HepG2 (cell line): ENCODE measurements around the gene KCTD6. TPM values are rescaled to one million over a fixed set of nuclear protein-coding genes. Genes with fewer than 3 reads are reported as not detected.

Source experiments
- ADNP ChIP-seq: sonication (generic); formaldehyde crosslinking; IDR thresholded peaks from 2 replicates; pipeline ENCODE4 v1.4.0; 2020; ENCODE audit warnings: missing genetic modification reagents
- ELF3 ChIP-seq: IDR thresholded peaks from 2 replicates; pipeline ENCODE4 v1.6.1; 2016; ENCODE audit warnings: missing genetic modification reagents, missing compliant biosample characterization
- HMG20B ChIP-seq: conservative IDR thresholded peaks from 2 replicates; pipeline ENCODE4 v1.6.1; 2016; ENCODE audit warnings: missing genetic modification reagents, missing compliant biosample characterization
- HOMEZ ChIP-seq: IDR thresholded peaks from 2 replicates; pipeline ENCODE4 v1.6.1; 2016; ENCODE audit warnings: low read depth
- JUNB ChIP-seq: sonication (generic); formaldehyde crosslinking; IDR thresholded peaks from 2 replicates; pipeline ENCODE4 v1.8.0; 2022; ENCODE audit warnings: missing genetic modification reagents, mild to moderate bottlenecking, borderline replicate concordance
- MTERF4 ChIP-seq: sonication (generic); formaldehyde crosslinking; IDR thresholded peaks from 2 replicates; pipeline ENCODE4 v1.8.0; 2023; ENCODE audit warnings: mild to moderate bottlenecking, missing genetic modification reagents
- NBN ChIP-seq: fragments of 450-650 bp; conservative IDR thresholded peaks from 2 replicates; pipeline ENCODE4 v1.6.1; 2017
- NCOR1 ChIP-seq: fragments of 200-600 bp; sonication (generic); IDR thresholded peaks from 2 replicates; pipeline ENCODE4 v1.7.0; 2017; ENCODE audit warnings: antibody characterized with exemption, low read length, borderline replicate concordance
- NRL ChIP-seq: sonication (generic); formaldehyde crosslinking; IDR thresholded peaks from 2 replicates; pipeline ENCODE4 v1.5.0; 2020; ENCODE audit warnings: missing genetic modification reagents, mild to moderate bottlenecking, moderate library complexity, borderline replicate concordance
- PHF21A ChIP-seq: sonication (generic); formaldehyde crosslinking; IDR thresholded peaks from 2 replicates; pipeline ENCODE4 v1.5.0; 2020; ENCODE audit warnings: mild to moderate bottlenecking, missing genetic modification reagents
- STAT5B ChIP-seq: sonication (generic); formaldehyde crosslinking; IDR thresholded peaks from 2 replicates; pipeline ENCODE4 v1.4.0; 2020; ENCODE audit warnings: missing genetic modification reagents
- WIZ ChIP-seq: sonication (generic); formaldehyde crosslinking; IDR thresholded peaks from 2 replicates; pipeline ENCODE4 v1.5.1; 2020; ENCODE audit warnings: mild to moderate bottlenecking, missing genetic modification reagents
- ZFP1 ChIP-seq: IDR thresholded peaks from 2 replicates; pipeline ENCODE4 v1.6.1; 2016
- ZNF446 ChIP-seq: sonication (generic); formaldehyde crosslinking; IDR thresholded peaks from 2 replicates; pipeline ENCODE4 v1.5.0; 2020; ENCODE audit warnings: mild to moderate bottlenecking, missing genetic modification reagents
- ZNF580 ChIP-seq: IDR thresholded peaks from 2 replicates; pipeline ENCODE4 v1.6.1; 2016; ENCODE audit warnings: low read depth, borderline replicate concordance
- polyA plus RNA-seq, 8 experiments: library from polyadenylated mRNA; depleted of rRNA in 3 of 8; stranded (reverse) in 7 of 8; unstranded in 1 of 8; fragments of >200 nt; fragmentation: Illumina TruSeq in 4 of 8; extraction: Trizol in 4 of 8; gene quantifications; 2 replicates each; pipeline versions ENCODE4 v1.2.1 to v1.2.3, GENCODE V29; 2011 to 2016; ENCODE audit warnings: low read depth in 4 of 8, missing spikeins in 1 of 8, mixed read lengths in 1 of 8; ENCODE audit not compliant: insufficient read depth in 1 of 8
- total RNA-seq, 5 experiments: library from RNA; depleted of rRNA; stranded (reverse); fragments of >200 nt; fragmentation: Illumina TruSeq; extraction: Trizol; gene quantifications; 2 replicates each; pipeline ENCODE4 v1.2.3, GENCODE V29; 2016; ENCODE audit warnings: low read depth in 1 of 5
- TF ChIP-seq, protein P1 (sequence below): sonication (generic); formaldehyde crosslinking; IDR thresholded peaks from 2 replicates; pipeline ENCODE4 v1.4.0; 2020; ENCODE audit warnings: missing genetic modification reagents
- TF ChIP-seq, protein P2 (sequence below): sonication (generic); formaldehyde crosslinking; IDR thresholded peaks from 2 replicates; pipeline ENCODE4 v1.4.0; 2020; ENCODE audit warnings: missing genetic modification reagents
- TF ChIP-seq, protein P3 (sequence below): sonication (generic); formaldehyde crosslinking; IDR thresholded peaks from 2 replicates; pipeline ENCODE4 v1.4.0; 2020; ENCODE audit warnings: missing genetic modification reagents

The KCTD6 gene
- total and polyA plus RNA-seq, 2 of the 13 experiments (the other 11 are each of a cell fraction or from before 2014, with no cell fraction given), result 13.4 to 14.2 TPM

DNA sequence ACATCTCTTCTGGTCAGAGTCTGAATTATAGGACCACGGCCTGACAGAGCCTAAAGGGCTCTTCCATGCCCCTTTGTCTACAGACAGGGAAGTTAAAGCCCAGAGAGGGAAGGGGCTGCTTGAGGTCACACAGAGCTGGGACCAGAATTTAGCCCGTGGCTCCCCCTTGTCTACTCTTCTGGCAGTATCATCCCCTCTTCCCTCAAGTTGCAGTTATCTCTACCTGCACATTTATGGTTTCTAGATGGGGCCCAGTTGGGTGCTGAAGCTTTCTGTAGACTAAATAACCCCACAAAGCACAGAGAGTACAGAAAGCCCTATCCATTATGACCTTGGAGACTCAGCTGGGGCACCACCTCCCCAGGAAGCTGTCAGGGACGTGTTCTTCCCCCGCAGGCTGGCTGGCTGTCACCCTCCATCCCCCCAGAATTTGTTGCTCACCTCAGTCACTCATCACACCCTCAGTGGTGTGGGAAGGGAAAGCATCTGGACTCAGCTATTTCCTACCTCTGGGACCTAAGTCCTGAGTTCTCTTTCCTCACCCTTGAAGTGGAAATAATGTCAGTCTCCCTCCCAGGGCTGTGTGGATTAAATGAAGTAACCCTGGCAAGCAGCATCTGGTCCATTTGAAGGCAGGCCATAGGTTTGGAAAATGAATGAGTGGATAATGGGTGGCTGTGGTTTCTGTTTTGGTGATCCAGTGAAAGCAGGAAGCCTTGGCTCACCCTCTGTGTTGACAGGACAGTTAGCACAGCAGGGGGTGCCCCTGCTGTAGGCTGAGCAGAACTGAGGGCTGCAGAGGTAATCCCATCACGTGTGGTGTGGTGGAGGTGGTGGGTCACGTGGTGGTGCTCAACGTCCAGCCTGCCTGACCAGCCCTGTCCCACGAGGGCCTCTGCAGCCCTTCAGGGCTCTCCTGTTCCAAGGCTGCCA, 28.8 kb downstream of the KCTD6 start (continued):
- TF ChIP-seq, protein P1, sequence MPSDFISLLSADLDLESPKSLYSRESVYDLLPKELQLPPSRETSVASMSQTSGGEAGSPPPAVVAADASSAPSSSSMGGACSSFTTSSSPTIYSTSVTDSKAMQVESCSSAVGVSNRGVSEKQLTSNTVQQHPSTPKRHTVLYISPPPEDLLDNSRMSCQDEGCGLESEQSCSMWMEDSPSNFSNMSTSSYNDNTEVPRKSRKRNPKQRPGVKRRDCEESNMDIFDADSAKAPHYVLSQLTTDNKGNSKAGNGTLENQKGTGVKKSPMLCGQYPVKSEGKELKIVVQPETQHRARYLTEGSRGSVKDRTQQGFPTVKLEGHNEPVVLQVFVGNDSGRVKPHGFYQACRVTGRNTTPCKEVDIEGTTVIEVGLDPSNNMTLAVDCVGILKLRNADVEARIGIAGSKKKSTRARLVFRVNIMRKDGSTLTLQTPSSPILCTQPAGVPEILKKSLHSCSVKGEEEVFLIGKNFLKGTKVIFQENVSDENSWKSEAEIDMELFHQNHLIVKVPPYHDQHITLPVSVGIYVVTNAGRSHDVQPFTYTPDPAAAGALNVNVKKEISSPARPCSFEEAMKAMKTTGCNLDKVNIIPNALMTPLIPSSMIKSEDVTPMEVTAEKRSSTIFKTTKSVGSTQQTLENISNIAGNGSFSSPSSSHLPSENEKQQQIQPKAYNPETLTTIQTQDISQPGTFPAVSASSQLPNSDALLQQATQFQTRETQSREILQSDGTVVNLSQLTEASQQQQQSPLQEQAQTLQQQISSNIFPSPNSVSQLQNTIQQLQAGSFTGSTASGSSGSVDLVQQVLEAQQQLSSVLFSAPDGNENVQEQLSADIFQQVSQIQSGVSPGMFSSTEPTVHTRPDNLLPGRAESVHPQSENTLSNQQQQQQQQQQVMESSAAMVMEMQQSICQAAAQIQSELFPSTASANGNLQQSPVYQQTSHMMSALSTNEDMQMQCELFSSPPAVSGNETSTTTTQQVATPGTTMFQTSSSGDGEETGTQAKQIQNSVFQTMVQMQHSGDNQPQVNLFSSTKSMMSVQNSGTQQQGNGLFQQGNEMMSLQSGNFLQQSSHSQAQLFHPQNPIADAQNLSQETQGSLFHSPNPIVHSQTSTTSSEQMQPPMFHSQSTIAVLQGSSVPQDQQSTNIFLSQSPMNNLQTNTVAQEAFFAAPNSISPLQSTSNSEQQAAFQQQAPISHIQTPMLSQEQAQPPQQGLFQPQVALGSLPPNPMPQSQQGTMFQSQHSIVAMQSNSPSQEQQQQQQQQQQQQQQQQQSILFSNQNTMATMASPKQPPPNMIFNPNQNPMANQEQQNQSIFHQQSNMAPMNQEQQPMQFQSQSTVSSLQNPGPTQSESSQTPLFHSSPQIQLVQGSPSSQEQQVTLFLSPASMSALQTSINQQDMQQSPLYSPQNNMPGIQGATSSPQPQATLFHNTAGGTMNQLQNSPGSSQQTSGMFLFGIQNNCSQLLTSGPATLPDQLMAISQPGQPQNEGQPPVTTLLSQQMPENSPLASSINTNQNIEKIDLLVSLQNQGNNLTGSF, result peak; percentile 74
- TF ChIP-seq, protein P2, sequence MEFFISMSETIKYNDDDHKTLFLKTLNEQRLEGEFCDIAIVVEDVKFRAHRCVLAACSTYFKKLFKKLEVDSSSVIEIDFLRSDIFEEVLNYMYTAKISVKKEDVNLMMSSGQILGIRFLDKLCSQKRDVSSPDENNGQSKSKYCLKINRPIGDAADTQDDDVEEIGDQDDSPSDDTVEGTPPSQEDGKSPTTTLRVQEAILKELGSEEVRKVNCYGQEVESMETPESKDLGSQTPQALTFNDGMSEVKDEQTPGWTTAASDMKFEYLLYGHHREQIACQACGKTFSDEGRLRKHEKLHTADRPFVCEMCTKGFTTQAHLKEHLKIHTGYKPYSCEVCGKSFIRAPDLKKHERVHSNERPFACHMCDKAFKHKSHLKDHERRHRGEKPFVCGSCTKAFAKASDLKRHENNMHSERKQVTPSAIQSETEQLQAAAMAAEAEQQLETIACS (CRISPR knock-in tag), result no peak
- TF ChIP-seq ZFP1 (CRISPR knock-in tag), result 0 out of 2 replicates have a peak, but pooled peaks have one; percentile 64
- TF ChIP-seq, protein P3, sequence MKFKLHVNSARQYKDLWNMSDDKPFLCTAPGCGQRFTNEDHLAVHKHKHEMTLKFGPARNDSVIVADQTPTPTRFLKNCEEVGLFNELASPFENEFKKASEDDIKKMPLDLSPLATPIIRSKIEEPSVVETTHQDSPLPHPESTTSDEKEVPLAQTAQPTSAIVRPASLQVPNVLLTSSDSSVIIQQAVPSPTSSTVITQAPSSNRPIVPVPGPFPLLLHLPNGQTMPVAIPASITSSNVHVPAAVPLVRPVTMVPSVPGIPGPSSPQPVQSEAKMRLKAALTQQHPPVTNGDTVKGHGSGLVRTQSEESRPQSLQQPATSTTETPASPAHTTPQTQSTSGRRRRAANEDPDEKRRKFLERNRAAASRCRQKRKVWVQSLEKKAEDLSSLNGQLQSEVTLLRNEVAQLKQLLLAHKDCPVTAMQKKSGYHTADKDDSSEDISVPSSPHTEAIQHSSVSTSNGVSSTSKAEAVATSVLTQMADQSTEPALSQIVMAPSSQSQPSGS (CRISPR knock-in tag), result peak; percentile 33; the same call in 1 of the 2 replicates
- peak; percentile 36; the same call in 1 of the 2 replicates for TF ChIP-seq NCOR1
- TF ChIP-seq MTERF4 (CRISPR knock-in tag), result no peak
- no peak for TF ChIP-seq ZNF446
- TF ChIP-seq HMG20B (CRISPR knock-in tag), result no peak
- TF ChIP-seq PHF21A, result peak; percentile 59
- TF ChIP-seq WIZ (CRISPR knock-in tag), result peak; percentile 75
- TF ChIP-seq JUNB (CRISPR knock-in tag), result no peak
- TF ChIP-seq ZNF580 (CRISPR knock-in tag), result peak; percentile 67; the same call in 1 of the 2 replicates
- TF ChIP-seq STAT5B (CRISPR knock-in tag), result 0 out of 2 replicates have a peak, but pooled peaks have one; percentile 80
- no peak; the same call in 1 of the 2 replicates for TF ChIP-seq HOMEZ
- no peak for TF ChIP-seq ADNP (CRISPR knock-in tag)
- TF ChIP-seq NRL (CRISPR knock-in tag), result peak; percentile 70; the same call in 1 of the 2 replicates
- TF ChIP-seq NBN, result no peak
- peak; percentile 78 for TF ChIP-seq ELF3
